GM21825 (cell line): ENCODE data around the gene WNK3.
"Not testable (repeated sequence)": the region's sequence is repeated elsewhere in the genome, so short reads cannot be mapped to it uniquely, and the experiment has no call there.

Source experiments
- ATAC-seq: cut with Tn5 transposase; IDR thresholded peaks from one replicate; pipeline ENCODE4 v1.9.1; 2021; ENCODE audit warnings: mild to moderate bottlenecking, moderate library complexity; ENCODE audit not compliant: unreplicated experiment

WNK3 gene

GRCh38 chrX:54357414-54358377 is at the start of gene WNK3:
Gene WNK3, minus strand, starts transcription at chrX:54358046.
- no peak for ATAC-seq

GRCh38 chrX:54407266-54407665 is 49.4 kb upstream of the WNK3 start:
- ATAC-seq = no peak

- ATAC-seq = no peak
Measured at GRCh38 chrX:54397113-54397512, 39.3 kb upstream of the WNK3 start.

- ATAC-seq = no peak
Measured at GRCh38 chrX:54386314-54386713, 28.5 kb upstream of the WNK3 start.

GRCh38 chrX:54384661-54385060 is 26.8 kb upstream of the WNK3 start:
- not testable (repeated sequence) for ATAC-seq

GRCh38 chrX:54359408-54359807 is 1.6 kb upstream of the WNK3 start:
- no peak for ATAC-seq

GRCh38 chrX:54358424-54359211 is 772 bp upstream of the WNK3 start:
- ATAC-seq = no peak

- no peak for ATAC-seq
Measured at GRCh38 chrX:54352677-54353076, 5.2 kb downstream of the WNK3 start.

- ATAC-seq = not testable (repeated sequence)
Measured at GRCh38 chrX:54337383-54337782, 20.5 kb downstream of the WNK3 start.

GRCh38 chrX:54325077-54325476 is 32.8 kb downstream of the WNK3 start:
- no peak for ATAC-seq

GRCh38 chrX:54320067-54320466 is 37.8 kb downstream of the WNK3 start:
- no peak for ATAC-seq

GRCh38 chrX:54306379-54306778 is 51.5 kb downstream of the WNK3 start:
- ATAC-seq = no peak

- ATAC-seq = no peak
Measured at GRCh38 chrX:54301516-54301915, 56.3 kb downstream of the WNK3 start.

- ATAC-seq = no peak
Measured at GRCh38 chrX:54294306-54294705, 63.5 kb downstream of the WNK3 start.

- no peak for ATAC-seq
Measured at GRCh38 chrX:54292755-54293154, 65.1 kb downstream of the WNK3 start.

GRCh38 chrX:54291758-54292157 is 66.1 kb downstream of the WNK3 start:
- ATAC-seq = no peak

- no peak for ATAC-seq
Measured at GRCh38 chrX:54288968-54289367, 68.9 kb downstream of the WNK3 start.

GRCh38 chrX:54288277-54288676 is 69.6 kb downstream of the WNK3 start:
- ATAC-seq = no peak

GRCh38 chrX:54281676-54282075 is 76.2 kb downstream of the WNK3 start:
- no peak for ATAC-seq

GRCh38 chrX:54280466-54280865 is 77.4 kb downstream of the WNK3 start:
- ATAC-seq = no peak

GRCh38 chrX:54271664-54272063 is 86.2 kb downstream of the WNK3 start:
- ATAC-seq = no peak

GRCh38 chrX:54248309-54248708 is 109.5 kb downstream of the WNK3 start:
- ATAC-seq = no peak
